T-helper 2 cell treated with Interferon-gamma antibody and Interleukin-4, amounts not matched to agents 100 ng/mL and 5 ng/mL, for 36 hours (primary cell): ENCODE measurements around the gene MEIS1. TPM values are rescaled to one million over a fixed set of nuclear protein-coding genes. Genes with fewer than 3 reads are reported as not detected.
"Not testable (repeated sequence)": the region's sequence is repeated elsewhere in the genome, so short reads cannot be mapped to it uniquely, and the experiment has no call there.

Source experiments
- intact Hi-C: fragments of 100-400 bp; cut with micrococcal nuclease; formaldehyde crosslinking; loops from one replicate; pipeline ENCODE4 v1.15.1; 2023
- total RNA-seq: library from RNA; stranded (reverse); gene quantifications from 2 replicates; pipeline ENCODE4 v1.2.3, GENCODE V29; 2022

The MEIS1 gene
- not detected in 2 replicates for total RNA-seq

GRCh38 chr2:66434679-66435548, at the start of gene MEIS1:
Gene MEIS1 (plus strand): TSS chr2:66435125. CDS start chr2:66435857, 732 bp downstream.
- intact Hi-C loops, result loop anchor here (2.0 kb wide), 1 partner anchor 142 kb away; no protein-coding TSS in a partner anchor

DNA sequence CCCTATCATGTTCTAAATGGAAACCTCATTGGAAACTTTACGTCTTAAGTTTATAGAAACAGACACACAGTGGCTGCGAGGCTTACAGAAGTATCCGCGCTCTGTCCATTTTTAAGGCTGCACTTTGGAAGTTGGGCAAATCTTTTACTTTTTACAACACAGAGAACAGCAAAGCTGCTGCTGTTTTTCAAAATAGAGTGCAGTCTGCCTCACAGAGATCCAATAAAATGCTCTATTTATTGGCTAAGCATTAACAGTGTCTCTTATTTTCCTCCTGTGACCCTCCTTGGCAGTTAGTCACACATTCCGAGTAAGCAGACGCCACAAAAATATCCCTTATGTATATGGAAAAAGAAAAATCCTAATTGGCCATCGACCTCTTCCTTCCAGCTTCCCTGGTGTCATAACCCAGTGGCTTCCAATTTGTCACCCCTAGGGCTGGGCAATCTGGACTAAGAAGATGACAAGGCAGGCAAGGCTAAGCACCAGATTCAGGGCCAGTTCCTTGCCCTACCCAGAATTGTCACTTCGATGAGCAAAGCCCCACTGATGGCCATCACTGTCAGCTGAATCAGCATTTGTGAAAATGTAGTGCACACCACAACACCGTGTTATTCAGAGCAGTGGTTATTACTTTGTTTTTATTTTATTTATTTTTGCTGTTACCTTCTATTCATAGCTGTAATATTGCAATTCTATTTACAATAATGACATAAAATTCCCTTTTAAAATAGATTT, 47.7 kb upstream of the MEIS1 start:
- intact Hi-C loops, result no loop called here

GRCh38 chr2:66389651-66390131, 45.2 kb upstream of the MEIS1 start:
- intact Hi-C loops, result no loop called here

DNA sequence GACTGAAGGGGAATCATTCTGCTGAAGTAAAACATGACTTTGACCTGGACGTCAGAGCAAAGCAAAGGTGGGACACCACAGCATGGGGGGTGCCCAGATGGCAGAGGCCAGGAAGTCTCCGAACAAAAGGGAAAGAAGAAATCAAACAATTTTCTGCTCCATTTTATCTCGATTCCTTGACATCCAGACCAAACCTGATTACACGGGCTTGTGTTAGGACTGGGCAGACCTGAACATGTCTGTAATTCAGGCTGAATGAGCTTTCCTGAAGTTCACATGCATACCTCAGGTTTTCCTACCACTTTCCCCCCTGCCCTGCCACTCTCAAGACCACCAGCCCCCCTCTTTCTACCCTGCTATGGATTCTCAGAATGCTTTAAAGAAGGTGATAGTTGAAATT, 44.8 kb upstream of the MEIS1 start:
- intact Hi-C loops, result no loop called here

- intact Hi-C loops, result no loop called here
Observed at GRCh38 chr2:66390811-66391210, 44.1 kb upstream of the MEIS1 start.

DNA sequence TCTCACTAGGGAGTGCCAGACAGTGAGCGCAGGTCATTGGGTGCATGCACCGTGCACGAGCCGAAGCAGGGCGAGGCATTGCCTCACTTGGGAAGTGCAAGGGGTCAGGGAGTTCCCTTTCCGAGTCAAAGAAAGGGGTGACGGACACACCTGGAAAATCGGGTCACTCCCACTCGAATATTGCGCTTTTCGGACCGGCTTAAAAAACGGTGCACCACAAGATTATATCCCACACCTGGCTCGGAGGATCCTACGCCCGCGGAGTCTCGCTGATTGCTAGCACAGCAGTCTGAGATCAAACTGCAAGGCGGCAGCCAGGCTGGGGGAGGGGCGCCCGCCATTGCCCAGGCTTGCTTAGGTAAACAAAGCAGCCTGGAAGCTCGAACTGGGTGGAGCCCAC, 43.7 kb upstream of the MEIS1 start:
- intact Hi-C loops, result not testable (repeated sequence)

GRCh38 chr2:66405473-66405872, 29.5 kb upstream of the MEIS1 start:
- intact Hi-C loops, result no loop called here

- intact Hi-C loops, result no loop called here
Observed at GRCh38 chr2:66408905-66409304, 26.0 kb upstream of the MEIS1 start.

DNA sequence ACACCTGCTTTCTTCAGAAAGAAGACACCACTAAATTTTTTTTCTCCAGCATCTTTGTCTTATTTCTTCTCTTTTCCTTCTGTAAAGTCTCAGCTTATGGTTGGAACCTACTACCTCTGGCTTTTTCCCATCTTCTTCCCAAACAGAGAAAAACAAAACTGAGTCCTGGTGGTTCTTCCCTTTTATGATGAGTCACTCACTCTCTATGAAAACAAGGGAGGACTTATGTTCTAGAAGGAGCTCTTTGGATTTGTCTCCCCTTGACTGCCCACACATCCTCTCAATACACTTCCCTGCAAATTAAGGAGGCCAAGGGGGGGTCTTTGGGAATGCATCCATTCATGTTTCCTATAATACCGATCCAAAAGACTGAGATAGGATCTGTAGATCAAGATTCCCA, 22.1 kb upstream of the MEIS1 start:
- intact Hi-C loops, result no loop called here

- intact Hi-C loops, result no loop called here
Observed at GRCh38 chr2:66414896-66415295, 20.0 kb upstream of the MEIS1 start.

GRCh38 chr2:66418381-66418780, 16.5 kb upstream of the MEIS1 start:
- intact Hi-C loops, result no loop called here

DNA sequence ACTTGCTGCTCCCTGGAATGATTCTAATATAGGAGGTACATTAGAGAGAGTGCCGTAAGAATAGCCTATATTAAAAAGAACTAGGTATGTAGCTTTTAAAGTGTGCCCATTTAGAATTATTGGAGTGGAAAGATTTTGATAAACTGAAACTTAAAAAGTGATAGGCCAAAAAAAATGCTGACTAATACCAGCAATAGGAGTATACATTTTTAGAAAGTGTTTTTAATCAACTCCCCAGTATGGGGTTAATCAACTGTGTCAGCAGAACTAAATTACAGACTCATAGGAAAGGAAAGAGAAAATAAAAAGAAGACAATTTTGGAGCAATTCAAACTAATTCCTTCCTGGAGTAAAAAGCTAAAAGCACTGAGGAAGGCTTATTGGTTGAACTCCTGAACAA, 13.3 kb upstream of the MEIS1 start:
- intact Hi-C loops, result no loop called here

- intact Hi-C loops, result no loop called here
Observed at GRCh38 chr2:66423391-66424124, 11.4 kb upstream of the MEIS1 start.

DNA sequence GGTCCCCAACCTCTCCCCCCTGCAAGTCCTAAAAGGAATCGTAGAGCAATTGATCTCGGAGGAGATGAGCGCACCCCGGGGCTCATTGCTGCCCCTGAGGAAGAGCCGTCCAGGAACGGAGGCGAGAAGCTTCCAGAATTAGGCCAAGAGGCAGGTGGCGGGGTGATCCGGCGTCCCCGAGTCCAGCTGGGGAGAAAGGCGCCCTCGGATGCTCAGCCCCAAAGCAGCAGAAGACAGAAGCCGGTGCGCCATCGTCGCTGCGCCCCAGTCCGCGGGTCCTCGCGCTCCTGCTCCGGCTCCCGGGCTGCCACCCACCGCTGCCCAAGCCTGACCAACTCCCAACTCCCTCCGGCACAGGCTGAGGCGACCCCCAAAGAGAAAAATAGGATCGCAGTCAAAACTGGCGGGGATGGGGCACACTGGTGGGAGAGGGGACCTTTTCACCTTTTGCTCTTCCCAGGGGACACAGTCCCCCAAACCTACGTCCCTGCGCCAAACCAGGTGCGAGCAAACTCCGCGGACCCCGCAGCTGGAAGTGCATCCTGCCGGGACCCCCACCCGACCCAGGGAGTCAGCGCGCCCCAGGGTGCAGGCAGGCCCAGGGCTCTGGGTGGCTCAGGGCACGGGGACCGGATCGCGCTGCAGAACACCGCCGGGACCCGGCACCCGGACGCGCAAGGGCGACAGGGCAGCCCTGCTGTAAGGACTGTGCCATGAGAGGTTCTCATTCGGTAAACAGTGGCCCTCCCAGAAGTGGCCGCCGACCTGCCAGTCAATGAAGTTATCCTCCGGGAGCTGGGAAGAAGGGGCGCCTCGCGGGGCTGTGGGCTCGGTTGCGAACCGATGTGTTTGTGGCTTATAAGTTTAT, 8.4 kb upstream of the MEIS1 start:
- intact Hi-C loops, result no loop called here

- intact Hi-C loops, result no loop called here
Observed at GRCh38 chr2:66427300-66427699, 7.6 kb upstream of the MEIS1 start.

- intact Hi-C loops, result no loop called here
Observed at GRCh38 chr2:66428986-66429612, 5.8 kb upstream of the MEIS1 start.

GRCh38 chr2:66429693-66430504, 5.0 kb upstream of the MEIS1 start:
- intact Hi-C loops, result no loop called here

DNA sequence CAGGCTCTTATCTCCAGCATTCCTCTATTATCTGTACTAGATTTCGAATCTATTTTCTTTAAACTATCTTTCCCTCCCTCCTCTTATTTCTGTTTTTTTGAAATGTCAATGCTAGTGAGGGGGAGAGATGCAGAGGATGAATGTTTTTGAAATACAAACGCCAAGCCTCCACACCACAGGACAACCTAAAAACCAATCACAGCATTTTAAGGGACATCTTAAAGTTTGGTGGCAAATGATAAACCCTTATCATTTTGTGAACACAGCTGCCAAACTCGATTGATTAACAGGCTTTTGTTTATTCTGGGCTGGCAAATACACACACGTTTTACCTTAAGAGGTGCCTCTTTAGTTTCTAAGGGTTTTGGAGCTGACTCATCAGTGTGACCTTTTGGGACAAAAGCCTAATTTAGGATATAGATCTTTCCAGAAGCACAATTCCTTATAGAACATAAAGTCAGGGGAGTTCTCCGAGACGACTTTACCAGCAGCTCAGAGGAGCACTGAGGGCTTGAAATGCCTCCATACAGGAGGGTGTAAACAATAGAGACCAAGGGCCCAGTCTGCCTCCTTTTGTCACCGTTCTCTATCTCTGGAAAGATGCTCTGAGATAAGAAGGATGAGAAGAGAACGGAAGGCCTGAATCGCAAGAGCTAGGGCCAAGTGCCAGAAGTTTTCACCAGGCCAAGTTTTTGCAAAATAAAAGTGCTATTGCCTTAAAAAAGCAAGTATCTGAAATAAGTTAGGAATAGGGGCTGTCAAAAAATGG, 4.2 kb upstream of the MEIS1 start:
- intact Hi-C loops, result no loop called here

DNA sequence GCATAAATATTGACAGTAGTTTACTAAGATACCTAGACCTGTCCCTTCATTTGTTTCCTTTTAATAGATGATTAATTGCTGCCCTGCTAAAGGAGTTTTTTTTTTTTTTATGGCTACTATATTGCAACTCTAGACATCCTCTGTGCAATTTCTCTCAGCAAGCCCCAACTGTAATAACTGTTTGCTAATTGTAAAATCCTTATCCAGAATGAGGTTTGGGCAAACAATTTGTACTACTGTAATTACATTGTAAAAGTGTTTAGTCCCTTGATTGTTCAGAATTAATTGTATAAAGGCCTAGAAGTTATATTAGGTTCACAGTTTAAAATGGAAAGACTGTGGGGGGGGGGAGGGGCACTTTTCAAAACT, 3.7 kb upstream of the MEIS1 start:
- intact Hi-C loops, result no loop called here
